HG03039 (cell line): ENCODE data around the gene NDUFAB1.
"Not testable (repeated sequence)": the region's sequence is repeated elsewhere in the genome, so short reads cannot be mapped to it uniquely, and the experiment has no call there.

Experiments used
- ATAC-seq: cut with Tn5 transposase; IDR thresholded peaks from one replicate; pipeline ENCODE4 v1.9.1; 2021; ENCODE audit warnings: mild to moderate bottlenecking, moderate library complexity; ENCODE audit not compliant: unreplicated experiment

The NDUFAB1 gene

GRCh38 chr16:23595951-23596720 lies at the start of gene NDUFAB1:
Gene NDUFAB1 (minus strand): TSS chr16:23596316. CDS start chr16:23596290, 26 bp downstream.
- peak; percentile 86 for ATAC-seq

- no peak for ATAC-seq
These were observed 46.2 kb upstream of the NDUFAB1 start for GRCh38 chr16:23642246-23642774.

- ATAC-seq = peak; percentile 94
These were observed 45.0 kb upstream of the NDUFAB1 start, which contains the start of the genes DCTN5 and PALB2 for GRCh38 chr16:23640931-23641765. Gene DCTN5 (plus strand): TSS chr16:23641466. CDS start chr16:23641543, 77 bp downstream. Gene PALB2 (minus strand): TSS chr16:23641310. CDS start chr16:23641157, 153 bp downstream.

- no peak for ATAC-seq
These were observed 44.5 kb upstream of the NDUFAB1 start for GRCh38 chr16:23640615-23640930.

- ATAC-seq = no peak
These were observed 39.8 kb upstream of the NDUFAB1 start for GRCh38 chr16:23635958-23636357.

GRCh38 chr16:23634461-23635036 lies 38.4 kb upstream of the NDUFAB1 start:
- ATAC-seq = no peak

GRCh38 chr16:23631874-23632273 lies 35.8 kb upstream of the NDUFAB1 start:
- ATAC-seq = not testable (repeated sequence)

GRCh38 chr16:23629516-23629915 lies 33.4 kb upstream of the NDUFAB1 start:
- ATAC-seq = no peak

- ATAC-seq = no peak
These were observed 28.0 kb upstream of the NDUFAB1 start for GRCh38 chr16:23624092-23624491.

GRCh38 chr16:23615805-23616204 lies 19.7 kb upstream of the NDUFAB1 start:
- no peak for ATAC-seq

- ATAC-seq = no peak
These were observed 15.8 kb upstream of the NDUFAB1 start for GRCh38 chr16:23611936-23612335.

GRCh38 chr16:23610905-23611304 lies 14.8 kb upstream of the NDUFAB1 start:
- ATAC-seq = not testable (repeated sequence)

GRCh38 chr16:23609929-23610328 lies 13.8 kb upstream of the NDUFAB1 start:
- no peak for ATAC-seq

GRCh38 chr16:23608194-23608593 lies 12.1 kb upstream of the NDUFAB1 start:
- no peak for ATAC-seq

GRCh38 chr16:23607726-23608125 lies 11.6 kb upstream of the NDUFAB1 start:
- no peak for ATAC-seq

GRCh38 chr16:23597003-23597756 lies 1.1 kb upstream of the NDUFAB1 start:
- ATAC-seq = no peak

- ATAC-seq = no peak
These were observed 718 bp downstream of the NDUFAB1 start for GRCh38 chr16:23595246-23595950.

GRCh38 chr16:23594186-23594585 lies 1.9 kb downstream of the NDUFAB1 start:
- no peak for ATAC-seq

GRCh38 chr16:23590181-23590580 lies 5.9 kb downstream of the NDUFAB1 start:
- no peak for ATAC-seq

- ATAC-seq = no peak
These were observed 8.4 kb downstream of the NDUFAB1 start for GRCh38 chr16:23587726-23588125.
